Right ventricle myocardium inferior (tissue), 1 donor: Measurements from ENCODE around the gene MAML3. TPM values are rescaled to one million over a fixed set of nuclear protein-coding genes. Genes with fewer than 3 reads are reported as not detected.

Experiments used
- ATAC-seq: fragments of 200-7000 bp; cut with Tn5 transposase; one replicate; pipeline ENCODE4 v1.9.1; 2020; ENCODE audit warnings: mild to moderate bottlenecking, moderate library complexity
- DNase-seq: peaks from one replicate; pipeline ENCODE4 v3.0.0; 2021; ENCODE audit errors: missing footprints
- intact Hi-C: fragments of 100-400 bp; cut with DNase I; formaldehyde crosslinking; loops from one replicate; pipeline ENCODE4 v1.11.0; 2022
- total RNA-seq: library from RNA; stranded (reverse); fragmentation: NEBNext Ultra II Directional; extraction: Animal tissue kit (Norgen Biotek cat#: 25700); gene quantifications from one replicate; pipeline ENCODE4 v1.2.1, GENCODE V29; 2021
- donor health status: DM: no; HTN: yes; CAD: no; lungs with severe emphysema.

MAML3 gene
- total RNA-seq, 1 donor from 2014 or later, result 2.3 TPM

- DNase-seq (no peak), ATAC-seq (no peak)
- intact Hi-C loops, result loop anchor here (5.0 kb wide), 1 partner anchor 83 kb away; no protein-coding TSS in a partner anchor
These were observed 153.8 kb downstream of the MAML3 start for GRCh38 chr4:140000232-140000631.

DNA sequence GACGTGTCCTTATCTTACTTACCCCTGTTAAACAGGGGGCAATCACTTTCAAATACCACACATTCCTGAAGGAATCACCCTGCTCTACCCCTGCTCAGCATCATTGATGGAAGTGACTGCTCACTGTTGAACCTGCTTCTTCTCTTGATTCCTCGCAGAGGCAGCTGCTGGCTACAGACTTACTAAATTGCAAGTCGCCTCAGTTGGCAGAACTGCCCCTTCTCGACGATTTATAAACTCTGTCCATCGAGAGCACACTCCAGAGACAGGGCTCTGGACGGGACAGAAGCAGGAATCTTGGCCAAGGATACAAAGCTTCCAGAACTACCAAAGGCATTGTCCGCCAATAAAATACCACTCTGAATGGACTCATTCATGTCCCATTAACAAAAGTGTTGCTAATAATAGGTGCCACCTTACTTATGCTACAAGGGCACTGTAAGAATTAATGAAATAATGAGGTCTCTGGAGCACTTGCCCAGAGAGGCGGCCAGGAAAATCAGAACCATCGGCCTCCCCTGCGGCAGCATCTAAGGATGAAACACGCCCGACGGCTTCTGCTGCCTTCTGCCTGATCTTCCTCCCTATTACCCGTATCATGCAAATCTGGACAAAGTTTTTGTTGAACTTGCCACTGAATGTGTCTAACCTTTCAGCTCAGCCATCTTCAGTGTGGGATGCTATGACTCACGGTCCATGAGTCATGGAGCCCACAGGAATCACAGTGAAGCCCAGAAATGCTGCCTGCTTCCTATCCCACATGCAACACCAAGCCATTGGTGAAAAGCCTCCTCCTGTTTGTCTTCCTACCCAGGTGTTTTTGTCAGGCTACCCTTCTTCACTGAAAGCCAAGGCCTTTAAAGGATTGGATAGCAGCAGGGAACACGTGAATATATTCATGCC is 164.9 kb downstream of the MAML3 start:
- intact Hi-C loops, result no loop called here
- ATAC-seq, result peak; percentile 78
- no peak for DNase-seq

DNA sequence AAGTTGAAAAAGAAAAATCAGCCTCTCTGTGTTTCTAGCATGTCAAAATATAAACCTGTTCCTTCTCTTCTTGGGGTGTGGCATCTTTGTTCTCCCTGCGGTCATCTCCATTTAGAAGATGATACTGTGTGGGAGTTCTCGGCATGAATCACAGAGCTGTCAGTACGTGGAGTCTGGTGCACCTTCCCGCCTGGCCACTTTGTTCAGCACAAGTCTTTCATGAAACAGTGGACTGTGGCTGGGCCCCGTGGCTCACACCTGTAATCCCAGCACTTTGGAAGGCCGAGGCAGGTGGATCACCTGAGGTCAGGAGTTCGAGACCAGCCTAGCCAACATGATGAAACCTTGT is 166.5 kb downstream of the MAML3 start:
- no peak for ATAC-seq
- intact Hi-C loops, result no loop called here

DNA sequence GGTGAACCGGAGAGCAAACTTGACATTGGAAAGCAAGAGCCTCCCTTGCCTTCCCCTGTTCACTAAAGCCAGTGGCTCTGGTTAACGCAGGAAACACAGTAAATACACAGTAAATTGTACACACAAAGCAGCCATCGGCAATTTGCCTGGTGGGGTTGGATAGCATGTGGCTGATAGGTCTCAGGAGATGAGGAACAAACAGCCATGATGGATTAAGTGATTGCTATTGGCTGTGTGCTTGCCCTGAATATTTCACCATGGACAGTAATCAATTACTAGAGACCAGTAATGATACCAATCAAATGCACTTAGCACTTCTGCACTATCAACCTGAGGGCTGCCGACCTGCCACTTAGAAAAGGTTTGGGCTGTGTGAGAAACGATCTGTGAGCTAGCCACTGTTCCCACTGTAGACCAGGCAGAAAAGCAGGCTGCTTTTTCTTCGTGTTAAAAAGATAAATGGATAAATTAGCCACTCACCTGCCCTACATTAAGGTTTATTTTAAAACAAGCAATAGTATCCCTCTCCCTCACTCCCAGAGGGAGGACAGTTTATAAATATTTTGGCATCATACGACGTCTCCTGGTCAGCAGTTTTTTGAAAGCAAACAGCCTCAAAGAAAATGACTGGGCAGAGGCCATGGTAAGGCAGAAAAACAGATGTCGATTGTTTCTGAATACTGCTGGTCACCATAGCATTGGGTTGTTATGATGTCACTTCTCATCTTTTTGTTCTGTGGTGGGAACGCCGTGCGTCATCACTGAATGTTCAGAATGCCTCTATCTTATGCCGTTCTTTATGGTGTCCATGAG is 167.1 kb downstream of the MAML3 start:
- DNase-seq (no peak), ATAC-seq (no peak)
- intact Hi-C loops, result no loop called here

More for the DNA sequence above, 166.5 kb downstream of the MAML3 start:
- DNase-seq, result no peak

- no peak for ATAC-seq
- no peak for DNase-seq
- intact Hi-C loops, result no loop called here
These were observed 167.9 kb downstream of the MAML3 start for GRCh38 chr4:139986106-139986505.

DNA sequence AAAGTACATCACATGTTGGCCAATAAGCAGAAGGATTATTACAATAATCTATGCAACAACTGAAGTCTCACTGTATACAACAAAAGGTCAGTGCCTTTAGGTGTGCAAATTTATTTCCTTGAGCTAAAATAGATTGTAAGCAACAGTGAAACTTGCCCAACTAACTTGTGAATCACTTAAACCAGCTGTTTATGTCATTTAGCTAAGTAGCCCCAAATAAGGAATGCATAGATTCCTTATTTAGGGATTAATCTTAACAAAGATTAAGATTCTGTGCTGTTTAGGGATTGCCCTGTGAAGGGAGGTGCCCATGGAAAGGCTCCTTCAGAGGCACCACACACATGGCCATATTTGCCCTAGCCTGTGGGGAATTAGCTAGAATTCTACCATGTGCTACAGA is 168.6 kb downstream of the MAML3 start:
- DNase-seq (no peak), ATAC-seq (no peak)
- intact Hi-C loops, result no loop called here

DNA sequence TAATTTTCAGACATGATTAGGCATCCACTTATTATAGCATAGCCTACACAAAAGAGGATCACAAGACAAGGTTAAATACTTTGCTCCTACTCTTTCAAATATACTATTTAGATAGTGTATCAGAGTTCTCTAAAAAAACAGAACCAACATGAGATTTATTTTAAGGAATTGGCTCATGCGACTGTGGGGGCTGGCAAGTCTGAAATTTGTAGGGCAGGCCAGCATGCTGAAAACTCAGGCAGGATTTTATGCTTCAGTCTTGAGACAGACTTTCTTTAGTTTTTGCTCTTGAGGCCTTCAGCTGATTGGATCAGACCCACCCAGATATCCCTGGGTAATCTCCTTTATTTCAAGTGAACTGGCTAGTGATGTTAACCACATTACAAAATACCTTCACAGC is 169.5 kb downstream of the MAML3 start:
- no peak for ATAC-seq
- intact Hi-C loops, result no loop called here
- DNase-seq, result no peak

DNA sequence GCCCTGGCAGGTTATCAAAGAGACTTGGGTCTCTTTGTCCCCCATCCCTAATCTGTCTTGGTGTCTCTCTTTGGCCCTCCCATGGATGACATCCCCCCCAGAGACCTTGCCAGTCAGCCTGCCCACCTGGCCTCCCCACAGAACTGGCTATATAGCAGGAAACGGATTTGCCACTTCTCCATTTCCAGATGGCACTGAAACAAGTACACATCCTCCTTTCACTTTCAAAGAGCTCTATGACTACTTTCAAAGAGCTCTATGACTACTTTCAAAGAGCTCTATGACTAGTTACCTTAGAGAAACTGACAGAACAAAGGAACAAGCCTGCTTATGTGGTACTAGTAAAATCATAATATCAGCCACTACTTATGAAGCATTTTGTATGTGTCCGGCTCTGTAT is 175.3 kb downstream of the MAML3 start:
- intact Hi-C loops, result no loop called here
- ATAC-seq (no peak), DNase-seq (peak; percentile 71)

- intact Hi-C loops, result no loop called here
- ATAC-seq (no peak), DNase-seq (no peak)
These were observed 176.0 kb downstream of the MAML3 start for GRCh38 chr4:139977838-139978609.

GRCh38 chr4:139975830-139976272 is 178.1 kb downstream of the MAML3 start:
- ATAC-seq (peak; percentile 88), DNase-seq (no peak)
- intact Hi-C loops, result no loop called here

DNA sequence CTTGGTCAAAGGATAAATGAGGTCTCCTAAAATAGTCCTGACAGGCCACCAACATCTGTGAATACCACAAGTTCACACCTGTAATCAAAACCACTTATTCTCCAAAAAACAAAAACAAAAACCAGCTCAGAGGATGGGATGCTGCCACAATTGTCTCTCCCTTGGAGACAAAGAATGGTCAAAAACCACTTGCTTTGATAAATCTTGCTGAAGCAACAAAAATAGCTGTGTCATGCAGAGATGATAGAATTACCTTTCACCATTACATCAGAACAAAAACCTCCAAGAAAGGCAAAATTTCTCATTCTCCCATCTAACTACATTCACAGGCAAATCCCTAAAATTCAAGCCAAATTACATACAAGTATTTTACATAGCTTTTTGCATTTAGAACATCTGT is 180.4 kb downstream of the MAML3 start:
- intact Hi-C loops, result no loop called here
- no peak for ATAC-seq
- DNase-seq, result no peak

- intact Hi-C loops, result no loop called here
- ATAC-seq (no peak), DNase-seq (no peak)
These were observed 181.0 kb downstream of the MAML3 start for GRCh38 chr4:139973015-139973414.

GRCh38 chr4:139972305-139972704 is 181.7 kb downstream of the MAML3 start:
- intact Hi-C loops, result no loop called here
- no peak for DNase-seq
- ATAC-seq, result no peak

GRCh38 chr4:139971111-139971510 is 182.9 kb downstream of the MAML3 start:
- DNase-seq (no peak), ATAC-seq (no peak)
- intact Hi-C loops, result no loop called here

DNA sequence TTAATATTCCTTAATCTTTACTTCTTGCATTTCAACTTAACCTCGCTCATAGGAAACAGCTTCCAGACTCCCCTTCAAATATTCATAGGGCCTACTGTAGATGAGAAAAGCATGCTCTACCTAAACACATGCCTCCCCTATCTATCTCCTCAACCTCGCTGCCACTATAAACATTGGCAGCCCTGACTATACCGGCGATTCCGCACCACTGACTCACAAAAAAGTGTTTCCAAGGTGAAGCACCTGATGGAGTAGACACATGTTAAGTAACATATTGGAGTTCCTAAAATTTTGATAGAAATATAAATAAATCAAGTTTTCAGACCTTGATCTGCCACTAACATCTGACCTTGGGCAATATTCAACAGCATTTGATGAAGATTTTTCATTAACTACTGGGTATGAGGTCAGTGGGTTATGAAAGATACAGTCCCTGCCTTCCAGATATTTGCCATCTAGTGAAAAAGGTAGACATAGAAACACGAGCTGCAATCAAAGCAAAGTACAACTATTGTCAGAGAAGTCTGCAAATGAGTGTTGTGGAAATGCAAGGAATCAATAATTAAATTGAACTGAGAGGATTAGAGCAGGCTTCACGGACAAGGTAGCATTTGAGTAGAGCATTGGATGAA is 184.2 kb downstream of the MAML3 start:
- intact Hi-C loops, result no loop called here
- DNase-seq (no peak), ATAC-seq (no peak)

DNA sequence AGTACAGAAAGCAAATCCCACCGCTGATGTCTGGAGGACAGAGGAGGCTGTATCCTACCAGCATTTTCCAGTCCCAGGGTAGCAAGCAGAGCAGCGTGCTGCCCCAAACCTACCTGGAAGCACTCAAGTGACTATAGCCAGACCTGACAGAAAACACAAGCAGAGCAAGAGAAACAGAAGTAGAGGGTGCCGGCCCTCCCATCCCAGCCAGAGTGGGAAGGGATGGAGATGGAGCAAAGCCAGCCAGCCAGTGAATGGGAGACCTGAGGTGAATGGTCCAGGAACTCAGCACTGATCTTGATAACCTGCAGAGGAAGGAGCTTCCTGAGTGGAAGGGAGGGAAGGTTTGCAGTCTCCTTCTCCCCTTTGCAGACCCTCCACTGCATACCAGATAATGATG is 185.2 kb downstream of the MAML3 start:
- intact Hi-C loops, result no loop called here
- DNase-seq (no peak), ATAC-seq (no peak)

DNA sequence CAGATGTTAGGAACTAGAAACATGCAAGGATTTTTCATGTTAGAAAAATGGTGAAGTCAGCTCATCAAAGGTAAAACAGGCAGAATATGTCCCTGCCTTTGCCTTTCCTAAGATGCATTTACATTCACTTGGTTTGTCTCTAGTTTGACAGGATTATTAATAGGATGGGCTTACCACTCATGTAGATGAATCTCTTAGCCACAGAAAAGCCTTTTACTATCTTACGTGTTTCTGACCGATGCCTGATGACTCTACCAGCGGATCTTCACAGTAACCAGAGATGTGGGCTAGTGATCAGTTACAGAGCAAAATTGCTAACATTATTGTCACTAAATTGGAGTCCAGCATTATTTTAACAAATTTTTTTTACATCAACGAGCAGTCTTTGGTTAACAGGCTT is 187.6 kb downstream of the MAML3 start:
- no peak for DNase-seq
- intact Hi-C loops, result no loop called here
- no peak for ATAC-seq

DNA sequence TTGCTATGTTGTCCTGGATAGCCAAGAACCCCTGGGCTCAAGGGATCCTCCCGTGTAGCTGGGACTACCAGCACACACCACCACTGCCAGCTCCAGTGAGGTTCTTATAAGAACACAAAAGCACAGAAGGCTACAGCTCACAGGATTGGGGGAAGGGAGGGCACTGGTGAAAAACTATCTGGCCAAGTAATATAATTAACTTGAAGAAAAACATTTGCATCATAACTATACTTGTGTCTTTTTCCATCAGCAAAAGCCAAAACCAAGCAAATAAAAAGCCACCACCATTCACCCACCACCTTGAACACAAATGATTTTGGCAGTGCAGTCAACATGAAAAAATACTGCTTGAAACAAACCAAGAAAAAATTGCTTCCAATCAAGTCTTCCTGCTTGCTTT is 188.2 kb downstream of the MAML3 start:
- ATAC-seq (no peak), DNase-seq (no peak)
- intact Hi-C loops, result no loop called here

GRCh38 chr4:139963708-139964107 is 190.3 kb downstream of the MAML3 start:
- intact Hi-C loops, result no loop called here
- ATAC-seq, result no peak
- no peak for DNase-seq
